Stimulated activated CD8-positive, alpha-beta memory T cell treated with anti-CD3 and anti-CD28 coated beads, Interleukin-12 subunit alpha, Interleukin-12 subunit beta, amount 100 ng/mL, for 1 hour (primary cell): ENCODE results near the gene SHANK1.
"Not testable (repeated sequence)": the region's sequence is repeated elsewhere in the genome, so short reads cannot be mapped to it uniquely, and the experiment has no call there.

Source experiments
- DNase-seq: peaks from one replicate; pipeline ENCODE4 v3.0.0-alpha.2; 2020; ENCODE audit warnings: low read depth

Gene SHANK1

DNA sequence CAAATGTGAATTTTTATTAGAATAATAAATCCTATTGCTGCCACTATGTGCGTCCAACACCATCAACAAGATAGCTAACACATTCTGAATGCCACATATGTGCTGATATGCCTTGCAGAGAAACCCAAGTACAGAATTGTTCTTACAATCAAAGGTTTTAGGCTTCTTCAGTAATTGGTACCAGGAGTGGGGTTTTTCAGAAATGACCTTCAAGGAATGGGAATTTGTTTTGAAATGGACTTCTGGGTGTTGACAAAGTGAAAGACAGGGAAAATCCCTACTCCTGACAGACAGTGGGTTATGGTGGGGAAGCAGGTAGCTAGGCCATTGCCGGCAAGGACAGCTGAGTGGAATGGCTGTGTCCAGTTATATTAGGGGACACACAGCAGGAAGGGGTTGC is 85.6 kb downstream of the SHANK1 start:
- no peak for DNase-seq

- DNase-seq: no peak
Measured at GRCh38 chr19:50633359-50633758, 86.2 kb downstream of the SHANK1 start.

GRCh38 chr19:50632151-50632835 is 87.3 kb downstream of the SHANK1 start:
- DNase-seq: no peak

GRCh38 chr19:50629801-50630200 is 89.8 kb downstream of the SHANK1 start:
- no peak for DNase-seq

DNA sequence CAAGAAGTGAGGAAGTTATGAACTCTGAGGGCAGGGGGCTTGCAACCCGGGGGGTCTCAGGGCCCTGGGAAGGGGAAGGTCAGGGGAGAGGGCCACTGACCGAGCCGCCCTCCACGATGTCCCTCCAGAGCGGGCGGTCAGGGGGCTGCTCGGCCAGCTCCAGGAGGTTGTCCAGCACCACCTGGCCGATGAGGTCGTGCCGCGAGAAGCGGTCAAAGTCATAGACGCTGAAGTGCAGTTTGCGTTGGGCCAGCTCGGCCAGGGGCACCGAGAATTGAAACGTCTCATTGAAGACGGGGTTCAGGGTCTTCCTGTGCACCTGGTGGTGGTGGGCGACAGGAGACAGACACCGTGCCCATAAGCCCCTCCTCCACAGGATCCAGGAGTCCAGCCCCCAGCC is 90.4 kb downstream of the SHANK1 start:
- no peak for DNase-seq

GRCh38 chr19:50628551-50628950 is 91.1 kb downstream of the SHANK1 start:
- DNase-seq: no peak

- no peak for DNase-seq
Measured at GRCh38 chr19:50628146-50628545, 91.5 kb downstream of the SHANK1 start.

DNA sequence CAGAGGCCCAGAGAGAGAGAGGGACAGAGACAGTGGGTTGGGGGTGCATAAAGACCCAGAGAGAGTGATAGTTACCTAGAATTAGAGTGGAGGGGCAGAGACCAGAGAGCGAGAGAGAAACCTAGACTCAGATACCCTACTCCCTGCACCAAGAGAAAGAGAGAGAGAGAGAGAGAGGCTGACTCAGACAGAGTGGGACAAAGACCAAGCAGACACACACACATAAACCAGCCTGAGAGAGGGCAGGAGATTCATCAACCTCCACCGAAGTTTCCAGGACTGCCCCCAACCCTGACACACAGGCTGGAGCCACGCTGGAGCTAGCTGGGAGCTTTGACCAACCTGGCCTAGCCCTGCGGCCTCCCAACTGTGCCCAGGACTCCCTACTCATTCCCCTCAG is 92.8 kb downstream of the SHANK1 start:
- no peak for DNase-seq

GRCh38 chr19:50626011-50626410 is 93.6 kb downstream of the SHANK1 start:
- DNase-seq: no peak

DNA sequence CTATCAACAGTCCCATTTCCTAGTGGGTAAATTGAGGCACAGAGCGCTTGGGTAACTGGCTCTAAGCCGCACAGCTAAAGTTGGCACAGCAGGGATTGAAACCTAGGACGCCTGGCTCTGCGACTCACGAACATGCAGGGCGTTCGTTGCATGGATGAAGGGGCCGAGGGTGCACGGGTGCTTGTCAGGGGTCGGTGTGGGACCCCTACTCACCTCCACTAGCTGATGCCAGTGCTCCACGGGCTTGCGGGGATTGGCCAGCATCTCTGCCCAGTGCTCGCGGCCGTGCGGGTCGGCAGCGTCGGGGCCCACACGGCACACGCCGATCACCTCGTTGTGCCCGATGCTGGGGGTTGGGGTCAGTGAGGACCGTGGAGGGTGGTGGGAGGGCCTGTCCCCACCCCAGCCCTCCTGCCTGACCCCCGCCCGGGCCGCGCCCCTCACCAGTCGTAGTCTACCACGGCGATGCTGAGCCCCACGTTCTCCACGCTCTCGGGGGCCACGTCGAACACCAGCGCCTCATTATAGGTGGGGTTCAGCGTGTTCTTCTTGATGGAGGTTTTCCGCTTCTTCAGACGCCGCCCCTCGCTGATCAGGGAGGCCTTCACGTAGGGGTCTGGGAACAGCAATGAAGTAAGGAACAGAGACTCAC is 94.5 kb downstream of the SHANK1 start:
- no peak for DNase-seq

- DNase-seq: not testable (repeated sequence)
Measured at GRCh38 chr19:50620394-50620906, 99.2 kb downstream of the SHANK1 start.

- DNase-seq: not testable (repeated sequence)
Measured at GRCh38 chr19:50619184-50619583, 100.4 kb downstream of the SHANK1 start.

- not testable (repeated sequence) for DNase-seq
Measured at GRCh38 chr19:50618379-50618778, 101.2 kb downstream of the SHANK1 start.

DNA sequence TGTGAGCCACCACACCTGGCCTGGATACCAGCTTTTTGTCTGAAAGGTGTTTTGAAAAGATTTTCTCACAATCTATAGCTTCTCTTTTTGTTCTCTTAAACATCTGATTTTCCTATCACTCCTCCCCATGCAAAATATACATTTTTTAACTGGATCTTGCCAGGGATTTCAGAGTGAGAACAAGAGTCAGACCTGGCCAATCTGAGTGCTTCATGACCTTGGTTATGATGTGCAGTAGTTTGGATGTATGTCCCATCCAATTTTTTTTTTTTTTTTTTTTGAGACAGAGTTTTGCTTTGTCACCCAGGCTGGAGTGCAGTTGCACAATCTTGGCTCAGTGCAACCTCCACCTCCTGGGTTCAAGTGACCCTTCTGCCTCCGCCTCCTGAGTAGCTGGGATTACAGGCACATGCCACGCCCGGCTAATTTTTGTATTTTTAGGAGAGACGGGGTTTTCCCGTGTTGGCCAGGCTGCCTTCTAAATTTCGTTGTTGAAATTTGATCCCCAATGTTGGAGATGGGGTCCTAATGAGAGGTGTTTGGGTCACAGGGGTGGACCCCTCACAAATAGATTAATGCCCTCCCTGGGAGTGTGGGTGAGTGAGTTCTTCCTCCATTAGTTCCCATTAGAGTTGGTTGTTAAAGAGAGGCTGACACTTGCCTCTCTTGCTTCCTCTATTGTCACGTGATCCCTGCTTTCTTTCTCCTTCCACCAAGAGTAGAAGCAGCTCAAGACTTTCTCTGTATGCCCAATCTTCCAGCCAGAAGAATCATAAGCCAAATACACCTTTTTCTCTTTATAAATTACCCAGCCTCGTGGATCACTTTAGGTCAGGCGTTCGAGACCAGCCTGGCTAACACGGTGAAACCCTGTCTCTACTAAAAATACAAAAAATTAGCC is 106.8 kb downstream of the SHANK1 start:
- DNase-seq: not testable (repeated sequence)
